Measurements from ENCODE around the gene TRAPPC2.

DNA sequence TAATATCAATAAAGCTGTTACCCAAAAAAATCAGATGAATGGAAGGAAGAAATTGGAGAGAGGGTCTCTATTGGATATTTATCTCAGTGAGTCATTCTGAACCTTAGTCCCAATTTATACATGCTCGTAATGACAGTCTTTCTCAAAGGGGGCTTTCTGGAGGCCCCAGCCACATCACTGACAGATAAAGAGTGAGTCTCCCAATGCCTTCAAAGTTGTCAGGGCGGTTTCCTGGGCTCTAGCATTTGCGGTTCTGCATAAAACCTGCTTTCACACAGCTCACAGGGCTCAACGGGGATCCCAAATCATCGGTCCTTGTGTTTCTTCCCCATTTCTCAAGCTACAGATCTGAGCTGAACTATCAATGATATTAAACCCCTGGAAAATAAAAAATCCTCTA is 64.2 kb downstream of the TRAPPC2 start:
- TF ChIP-seq, protein P1, sequence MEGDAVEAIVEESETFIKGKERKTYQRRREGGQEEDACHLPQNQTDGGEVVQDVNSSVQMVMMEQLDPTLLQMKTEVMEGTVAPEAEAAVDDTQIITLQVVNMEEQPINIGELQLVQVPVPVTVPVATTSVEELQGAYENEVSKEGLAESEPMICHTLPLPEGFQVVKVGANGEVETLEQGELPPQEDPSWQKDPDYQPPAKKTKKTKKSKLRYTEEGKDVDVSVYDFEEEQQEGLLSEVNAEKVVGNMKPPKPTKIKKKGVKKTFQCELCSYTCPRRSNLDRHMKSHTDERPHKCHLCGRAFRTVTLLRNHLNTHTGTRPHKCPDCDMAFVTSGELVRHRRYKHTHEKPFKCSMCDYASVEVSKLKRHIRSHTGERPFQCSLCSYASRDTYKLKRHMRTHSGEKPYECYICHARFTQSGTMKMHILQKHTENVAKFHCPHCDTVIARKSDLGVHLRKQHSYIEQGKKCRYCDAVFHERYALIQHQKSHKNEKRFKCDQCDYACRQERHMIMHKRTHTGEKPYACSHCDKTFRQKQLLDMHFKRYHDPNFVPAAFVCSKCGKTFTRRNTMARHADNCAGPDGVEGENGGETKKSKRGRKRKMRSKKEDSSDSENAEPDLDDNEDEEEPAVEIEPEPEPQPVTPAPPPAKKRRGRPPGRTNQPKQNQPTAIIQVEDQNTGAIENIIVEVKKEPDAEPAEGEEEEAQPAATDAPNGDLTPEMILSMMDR (conservative IDR thresholded peaks at IDR 0.05; ENCODE audit: low read length) = no peak
- no peak for TF ChIP-seq EZH2phosphoT487 (IDR thresholded peaks at IDR 0.05; ENCODE audit: borderline replicate concordance)
